UCSD-AML1 (cell line): ENCODE data around the gene SELPLG.
A peak's percentile ranks its signal among the peaks of the same experiment; 100 is the strongest.
"Not testable (repeated sequence)": the region's sequence is repeated elsewhere in the genome, so short reads cannot be mapped to it uniquely, and the experiment has no call there.

Source experiments
- DNase-seq: peaks from one replicate; lab custom pipeline; 2025; ENCODE audit not compliant: unreplicated experiment; lab: John Stamatoyannopoulos, UW

Gene SELPLG

GRCh38 chr12:108638997-108639822 is 5.5 kb upstream of the SELPLG start:
- no peak for DNase-seq

GRCh38 chr12:108638141-108638827 is 4.6 kb upstream of the SELPLG start:
- DNase-seq: no peak

- DNase-seq: no peak
Measured at GRCh38 chr12:108637222-108637971, 3.7 kb upstream of the SELPLG start.

DNA sequence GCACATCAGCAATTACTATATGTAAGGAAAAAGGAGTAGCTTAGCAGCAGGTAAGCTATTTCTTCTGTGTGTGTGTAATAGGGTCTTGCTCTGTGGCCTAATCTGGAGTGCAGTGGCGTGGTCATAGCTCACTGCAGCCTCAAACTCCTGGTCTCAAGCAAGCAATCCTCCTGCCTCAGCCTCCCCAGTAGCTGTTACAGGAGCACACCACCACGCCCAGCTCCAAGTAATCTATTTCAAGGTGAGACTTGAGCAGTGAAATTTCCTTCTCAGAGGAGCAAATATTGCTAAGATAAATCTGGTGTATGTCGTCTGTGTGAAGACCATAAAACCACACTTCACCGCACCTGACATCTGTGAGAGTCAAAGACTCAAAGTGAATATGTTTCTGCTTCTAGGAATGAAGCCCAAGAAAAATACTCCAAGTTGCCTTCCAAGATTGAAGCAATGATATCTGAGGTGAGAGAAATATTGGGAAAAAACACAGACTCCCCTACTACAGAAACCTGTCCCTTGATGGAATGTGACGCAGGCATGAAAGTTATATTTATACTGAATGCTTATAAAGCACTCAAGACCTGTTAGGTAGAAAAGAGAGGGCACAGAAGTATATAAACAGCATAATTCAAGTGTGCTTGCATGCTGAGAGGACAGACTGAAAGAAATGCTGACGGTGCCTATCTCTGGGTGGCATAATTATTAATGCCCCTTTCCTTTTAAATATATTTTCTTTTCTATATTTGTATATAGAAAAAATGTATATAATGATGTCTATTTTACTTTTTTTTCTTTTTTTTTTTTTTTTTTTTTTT is 2.5 kb upstream of the SELPLG start:
- no peak for DNase-seq

DNA sequence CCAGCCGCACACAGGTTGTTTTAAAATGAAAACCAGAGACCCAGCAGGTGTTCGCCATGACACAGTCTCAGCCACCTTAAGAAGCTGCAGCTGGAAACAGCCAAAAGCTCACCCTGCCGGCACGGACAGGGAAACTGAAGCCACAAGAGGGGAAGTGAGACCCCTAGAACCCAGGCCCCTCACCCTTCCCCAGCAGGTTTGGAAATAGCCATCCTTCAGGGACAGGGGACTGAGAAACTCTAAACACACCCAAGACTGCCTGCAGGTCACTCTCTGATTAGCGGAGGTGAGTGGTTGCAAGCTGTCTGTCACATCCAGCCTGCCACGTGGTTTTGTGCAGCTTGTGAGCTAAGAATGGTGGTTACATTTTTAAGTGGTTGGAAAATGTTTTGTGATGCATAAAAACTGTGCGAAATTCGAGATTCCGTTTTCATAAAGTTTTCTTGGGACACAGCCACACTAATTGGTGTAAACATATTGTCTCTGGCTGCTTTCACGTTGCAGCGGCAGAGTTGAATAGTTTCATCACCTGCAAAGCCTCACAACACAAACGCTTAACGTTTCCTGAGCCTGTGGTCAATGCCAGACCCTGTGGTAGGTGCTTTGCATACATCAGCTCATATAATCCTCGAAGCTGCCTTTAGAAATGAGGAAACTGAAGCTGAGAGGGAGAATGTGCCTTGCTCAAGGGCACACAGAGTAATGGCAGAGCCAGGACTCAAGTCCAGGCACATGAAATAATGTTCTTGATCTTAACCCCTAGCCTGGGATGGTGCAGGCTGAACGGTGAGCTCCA is 1.7 kb upstream of the SELPLG start:
- peak; percentile 61 for DNase-seq

DNA sequence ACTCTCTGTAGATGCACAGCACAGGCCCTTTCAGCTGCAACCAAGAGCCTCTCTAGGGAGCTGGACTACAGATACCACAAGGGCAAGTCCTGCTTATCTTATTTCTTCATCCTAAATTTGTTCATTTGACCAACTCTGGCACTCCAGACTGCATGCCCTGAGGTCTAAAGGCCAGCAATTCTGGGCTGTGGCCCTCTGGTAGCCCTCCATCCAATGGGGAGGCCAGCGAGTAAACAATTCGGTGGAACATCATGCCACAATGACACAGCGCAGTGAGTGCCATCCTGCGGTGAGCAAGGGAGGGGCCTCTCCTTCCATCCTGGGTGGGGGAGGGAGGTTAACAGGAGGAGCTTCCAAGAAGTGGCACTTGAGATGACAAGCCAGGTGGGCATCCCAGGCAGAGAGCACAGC is 652 bp upstream of the SELPLG start:
- DNase-seq: peak; percentile 77

DNA sequence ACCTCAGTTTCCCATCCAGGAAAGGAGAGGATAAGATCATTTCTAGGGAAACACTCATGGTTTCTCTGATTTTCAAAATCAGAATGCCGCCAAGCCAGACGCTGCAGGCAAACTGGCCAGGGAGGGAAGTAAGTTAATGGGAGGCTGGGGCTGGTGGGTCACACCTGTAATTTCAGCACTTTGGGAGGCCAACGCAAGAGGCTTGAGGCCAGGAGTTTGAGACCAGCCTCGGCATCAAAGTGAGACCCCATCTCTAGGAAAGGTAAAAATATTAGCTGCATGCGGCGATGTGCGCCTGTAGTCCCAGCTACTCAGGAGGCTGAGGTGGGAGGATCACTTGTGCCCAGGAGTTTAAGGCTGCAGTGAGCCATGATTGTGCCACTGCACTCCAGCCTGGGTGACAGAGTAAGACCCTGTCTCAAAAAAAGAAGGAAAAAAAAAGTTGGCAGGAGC is 587 bp downstream of the SELPLG start:
- no peak for DNase-seq

DNA sequence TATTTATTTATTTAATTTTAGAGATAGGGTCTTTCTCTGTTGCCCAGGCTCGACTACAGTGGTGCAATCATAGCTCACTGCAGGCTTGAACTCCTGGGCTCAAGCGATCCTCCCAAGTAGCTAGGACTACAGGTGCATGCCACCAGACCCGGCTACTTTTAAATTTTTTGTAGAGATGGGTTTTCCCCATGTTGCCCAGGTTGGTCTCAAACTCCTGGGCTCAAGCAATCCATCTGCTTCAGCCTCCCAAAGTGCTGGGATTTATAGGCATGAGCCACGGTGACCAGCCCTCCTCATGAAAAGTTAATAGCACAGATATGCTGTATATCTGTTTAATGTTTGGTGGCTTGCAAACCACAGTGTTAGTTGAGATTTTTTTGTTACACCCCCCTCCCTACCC is 2.4 kb downstream of the SELPLG start:
- not testable (repeated sequence) for DNase-seq

GRCh38 chr12:108630481-108631207 is 3.0 kb downstream of the SELPLG start:
- no peak for DNase-seq

- DNase-seq: peak; percentile 53
Measured at GRCh38 chr12:108629824-108630476, 3.7 kb downstream of the SELPLG start.

DNA sequence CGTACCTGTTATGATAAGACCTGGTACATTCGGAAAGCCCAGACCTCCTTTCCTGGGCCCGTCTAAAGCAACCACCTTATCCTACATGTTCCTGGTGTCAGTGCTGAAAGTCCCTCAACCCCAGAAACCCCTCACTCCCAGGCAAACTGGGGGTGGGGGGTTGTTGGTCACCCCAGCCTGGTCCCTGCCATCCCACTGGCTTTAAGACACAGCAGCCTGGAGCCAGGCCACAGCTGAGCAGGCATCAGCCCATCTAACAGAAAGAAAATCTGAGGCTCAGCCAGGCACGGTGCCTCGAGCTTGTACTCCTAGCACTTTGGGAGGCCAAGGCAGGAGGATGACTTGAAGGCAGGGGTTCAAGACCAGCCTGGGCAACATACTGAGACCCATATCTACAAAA is 4.5 kb downstream of the SELPLG start:
- no peak for DNase-seq

DNA sequence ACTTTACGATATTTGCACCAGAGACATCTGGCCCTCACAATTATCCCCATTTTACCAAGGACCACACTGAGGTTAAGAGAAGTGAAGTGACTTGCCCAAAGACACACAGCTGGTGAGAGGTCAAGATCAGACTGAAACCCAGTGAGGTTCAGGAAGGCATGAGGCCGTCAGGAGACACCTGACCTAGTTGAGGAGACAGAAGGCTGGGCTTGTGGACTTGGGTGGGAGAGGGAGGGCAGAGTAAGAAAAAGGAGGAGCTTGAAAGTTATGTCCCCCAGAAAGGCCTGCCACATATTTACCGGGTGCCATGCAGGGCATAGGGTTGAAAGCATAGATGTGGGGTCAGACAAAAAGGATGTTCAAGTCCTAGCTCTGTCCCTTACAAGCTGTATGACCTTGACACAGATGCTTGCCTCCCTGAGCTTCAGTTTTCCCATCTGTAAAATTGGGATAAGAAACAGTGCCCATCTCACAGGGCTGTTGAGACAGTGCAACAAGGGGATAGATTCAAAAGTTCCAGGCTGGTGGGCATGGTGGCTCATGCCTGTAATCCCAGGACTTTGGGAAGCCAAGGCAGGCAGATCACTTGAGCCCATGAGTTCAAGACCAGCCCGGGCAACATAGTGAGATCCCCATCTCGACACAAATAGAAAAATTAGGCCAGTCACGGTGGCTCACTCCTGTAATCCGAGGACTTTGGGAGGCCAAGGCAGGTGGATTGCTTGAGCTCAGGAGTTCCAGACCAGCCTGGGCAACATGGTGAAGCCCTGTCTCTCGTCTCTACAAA is 6.4 kb downstream of the SELPLG start:
- no peak for DNase-seq

- no peak for DNase-seq
Measured at GRCh38 chr12:108625228-108625627, 8.5 kb downstream of the SELPLG start.

DNA sequence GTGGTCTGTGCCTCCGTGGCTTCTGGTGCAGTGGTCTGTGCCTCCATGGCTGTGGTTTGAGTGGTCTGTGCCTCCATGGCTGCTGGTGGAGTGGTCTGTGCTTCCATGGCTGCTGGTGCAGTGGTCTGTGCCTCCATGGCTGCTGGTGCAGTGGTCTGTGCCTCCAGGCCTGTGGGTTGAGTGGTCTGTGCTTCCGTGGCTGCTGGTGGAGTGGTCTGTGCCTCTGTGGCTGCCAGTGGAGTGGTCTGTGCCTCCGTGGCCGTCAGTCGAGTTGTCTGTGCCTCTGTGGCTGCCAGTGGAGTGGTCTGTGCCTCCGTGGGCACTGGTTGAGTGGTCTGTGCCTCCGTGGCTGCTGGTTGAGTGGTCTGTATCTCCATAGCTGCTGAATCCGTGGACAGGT is 10.1 kb downstream of the SELPLG start:
- DNase-seq: no peak

GRCh38 chr12:108622921-108623514 is 10.7 kb downstream of the SELPLG start:
- DNase-seq: no peak

DNA sequence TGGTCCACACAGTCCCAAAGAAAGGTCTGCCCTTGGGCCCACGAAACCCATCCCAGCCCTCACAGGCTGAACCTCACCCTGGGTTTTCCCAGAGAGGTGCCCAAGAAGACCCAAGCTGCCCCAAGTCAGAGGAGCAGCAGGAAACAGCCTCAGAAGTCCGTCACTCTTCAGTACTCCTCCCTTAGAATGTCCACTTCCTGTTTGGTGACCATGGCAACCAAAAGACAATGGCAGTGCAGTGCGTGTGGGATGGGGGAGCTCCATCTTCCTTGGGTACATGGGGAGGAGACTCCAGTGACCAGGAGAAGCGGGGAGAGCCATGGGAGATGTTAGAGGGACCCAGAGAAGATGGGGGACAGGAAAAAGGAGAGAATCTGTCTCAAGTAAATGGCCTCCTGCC is 11.3 kb downstream of the SELPLG start:
- no peak for DNase-seq

- DNase-seq: no peak
Measured at GRCh38 chr12:108621161-108621560, 12.5 kb downstream of the SELPLG start.
